Neural progenitor cell (in vitro differentiated cells): ENCODE data around the gene NCKAP5. TPM values are rescaled to one million over a fixed set of nuclear protein-coding genes. Genes with fewer than 3 reads are reported as not detected.

Experiments used
- DNase-seq: peaks from one replicate; pipeline ENCODE4 v3.0.0-alpha.2; 2016; ENCODE audit warnings: low spot score
- H2AFZ ChIP-seq: fragments of 200-600 bp; sonication (generic); replicated peaks from 2 replicates; pipeline ENCODE4 v1.6.1; 2016; ENCODE audit warnings: antibody characterized with exemption
- H3F3A ChIP-seq: fragments of 200-600 bp; sonication (generic); 2 replicates; pipeline ENCODE4 v1.6.1; 2016; ENCODE audit warnings: antibody characterized with exemption, low read depth
- H3K27ac ChIP-seq: fragments of 200-600 bp; sonication (generic); 2 replicates; pipeline ENCODE4 v1.5.1; 2016; ENCODE audit warnings: mild to moderate bottlenecking
- H3K27me3 ChIP-seq: fragments of 200-600 bp; sonication (generic); 2 replicates; pipeline ENCODE4 v1.6.1; 2016; ENCODE audit warnings: mild to moderate bottlenecking, moderate library complexity
- H3K36me3 ChIP-seq: fragments of 200-600 bp; sonication (generic); 2 replicates; pipeline ENCODE4 v1.5.1; 2016
- H3K4me1 ChIP-seq: fragments of 200-600 bp; sonication (generic); 2 replicates; pipeline ENCODE4 v1.6.1; 2016; ENCODE audit warnings: mixed run types
- H3K4me2 ChIP-seq: fragments of 200-600 bp; sonication (generic); 2 replicates; pipeline ENCODE4 v1.6.1; 2016
- H3K4me3 ChIP-seq: fragments of 200-600 bp; sonication (generic); 2 replicates; pipeline ENCODE4 v1.5.1; 2016
- H3K79me2 ChIP-seq: fragments of 200-600 bp; sonication (generic); 2 replicates; pipeline ENCODE4 v1.6.1; 2016; ENCODE audit warnings: low read depth
- H3K9ac ChIP-seq: fragments of 200-600 bp; sonication (generic); 2 replicates; pipeline ENCODE4 v1.6.1; 2016
- H3K9me3 ChIP-seq: fragments of 200-600 bp; sonication (generic); 2 replicates; pipeline ENCODE4 v1.5.1; 2016; ENCODE audit warnings: low read depth
- H4K20me1 ChIP-seq: fragments of 200-600 bp; sonication (generic); 2 replicates; pipeline ENCODE4 v1.6.1; 2016; ENCODE audit warnings: low read depth
- H3K27ac Mint-ChIP-seq: 3 replicates; pipeline ENCODE4 v1.8.0; 2021; ENCODE audit warnings: mixed read lengths
- H3K27me3 Mint-ChIP-seq: 2 replicates; pipeline ENCODE4 v1.8.0; 2022; ENCODE audit warnings: low read depth, mild to moderate bottlenecking, inconsistent platforms, moderate library complexity, mixed read lengths; ENCODE audit not compliant: insufficient read depth
- H3K36me3 Mint-ChIP-seq: 3 replicates; pipeline ENCODE4 v1.8.0; 2021; ENCODE audit warnings: mixed read lengths
- H3K4me1 Mint-ChIP-seq: 3 replicates; pipeline ENCODE4 v1.8.0; 2021; ENCODE audit warnings: mixed read lengths
- H3K4me3 Mint-ChIP-seq: 3 replicates; pipeline ENCODE4 v1.8.0; 2021; ENCODE audit warnings: mild to moderate bottlenecking, moderate library complexity, mixed read lengths
- H3K9me3 Mint-ChIP-seq: 3 replicates; pipeline ENCODE4 v1.8.0; 2020; ENCODE audit warnings: mixed read lengths
- EZH2 ChIP-seq: fragments of 200-600 bp; sonication (generic); IDR thresholded peaks from 2 replicates; pipeline ENCODE4 v1.6.1; 2017; ENCODE audit warnings: antibody characterized with exemption, mild to moderate bottlenecking, moderate library complexity
- EZH2phosphoT487 ChIP-seq: fragments of 200-600 bp; sonication (generic); IDR thresholded peaks from 2 replicates; pipeline ENCODE4 v1.6.1; 2017; ENCODE audit warnings: antibody characterized with exemption
- total RNA-seq: library from RNA; depleted of rRNA; stranded (reverse); fragments of >200 nt; gene quantifications from 2 replicates; pipeline ENCODE4 v1.2.3, GENCODE V29; 2015; ENCODE audit warnings: low replicate concordance
- TF ChIP-seq, protein P1 (sequence below): fragments of 200-600 bp; sonication (generic); IDR thresholded peaks from 2 replicates; pipeline ENCODE4 v1.5.1; 2017; ENCODE audit warnings: antibody characterized with exemption, mild to moderate bottlenecking

Gene NCKAP5
- total RNA-seq, 1 donor from 2014 or later = 0.47 TPM

DNA sequence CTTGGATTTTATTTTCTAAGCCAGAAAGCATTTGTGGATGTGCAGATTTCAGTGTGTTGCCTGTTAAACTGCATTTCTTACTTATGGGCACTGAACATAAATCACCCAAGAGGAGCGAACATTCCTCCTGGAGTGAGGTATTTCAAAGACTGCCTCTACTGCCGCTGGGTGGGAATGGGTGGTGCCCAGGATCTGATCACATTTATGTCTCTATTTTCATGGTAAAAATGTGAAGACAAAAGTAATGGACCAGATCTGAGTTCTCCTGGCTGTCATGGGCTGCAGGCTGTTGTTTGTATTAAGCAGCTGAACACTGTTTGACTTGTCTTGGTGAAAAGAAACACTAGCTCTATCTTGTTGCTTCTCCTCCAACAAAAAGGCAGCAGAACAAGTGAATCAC lies 251.7 kb downstream of the NCKAP5 start:
- no peak overlapping the region for H3K27ac ChIP-seq
- H3K4me1 Mint-ChIP-seq = peaks cover 9% of the 10 kb centered on the region
- H3K36me3 Mint-ChIP-seq = peaks cover 3% of the 10 kb centered on the region
- no peak overlapping the region for H2AFZ ChIP-seq
- H3K9ac ChIP-seq = no peak overlapping the region
- H3K79me2 ChIP-seq = no peaks in the 10 kb centered on the region
- H3K4me3 ChIP-seq = no peak overlapping the region
- no peaks in the 10 kb centered on the region for H4K20me1 ChIP-seq
- no peak for DNase-seq
- no peaks in the 10 kb centered on the region for H3F3A ChIP-seq
- no peaks in the 10 kb centered on the region for H3K27me3 ChIP-seq
- H3K4me2 ChIP-seq = no peak overlapping the region
- TF ChIP-seq EZH2 = no peak
- TF ChIP-seq, protein P1, sequence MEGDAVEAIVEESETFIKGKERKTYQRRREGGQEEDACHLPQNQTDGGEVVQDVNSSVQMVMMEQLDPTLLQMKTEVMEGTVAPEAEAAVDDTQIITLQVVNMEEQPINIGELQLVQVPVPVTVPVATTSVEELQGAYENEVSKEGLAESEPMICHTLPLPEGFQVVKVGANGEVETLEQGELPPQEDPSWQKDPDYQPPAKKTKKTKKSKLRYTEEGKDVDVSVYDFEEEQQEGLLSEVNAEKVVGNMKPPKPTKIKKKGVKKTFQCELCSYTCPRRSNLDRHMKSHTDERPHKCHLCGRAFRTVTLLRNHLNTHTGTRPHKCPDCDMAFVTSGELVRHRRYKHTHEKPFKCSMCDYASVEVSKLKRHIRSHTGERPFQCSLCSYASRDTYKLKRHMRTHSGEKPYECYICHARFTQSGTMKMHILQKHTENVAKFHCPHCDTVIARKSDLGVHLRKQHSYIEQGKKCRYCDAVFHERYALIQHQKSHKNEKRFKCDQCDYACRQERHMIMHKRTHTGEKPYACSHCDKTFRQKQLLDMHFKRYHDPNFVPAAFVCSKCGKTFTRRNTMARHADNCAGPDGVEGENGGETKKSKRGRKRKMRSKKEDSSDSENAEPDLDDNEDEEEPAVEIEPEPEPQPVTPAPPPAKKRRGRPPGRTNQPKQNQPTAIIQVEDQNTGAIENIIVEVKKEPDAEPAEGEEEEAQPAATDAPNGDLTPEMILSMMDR = no peak
- TF ChIP-seq EZH2phosphoT487 = no peak
- no peak overlapping the region for H3K4me3 Mint-ChIP-seq
- peaks cover 3% of the 10 kb centered on the region for H3K9me3 Mint-ChIP-seq
- H3K27ac Mint-ChIP-seq = no peak overlapping the region
- no peaks in the 10 kb centered on the region for H3K4me1 ChIP-seq
- H3K36me3 ChIP-seq = no peaks in the 10 kb centered on the region
- H3K9me3 ChIP-seq = no peaks in the 10 kb centered on the region
- H3K27me3 Mint-ChIP-seq = no peaks in the 10 kb centered on the region

DNA sequence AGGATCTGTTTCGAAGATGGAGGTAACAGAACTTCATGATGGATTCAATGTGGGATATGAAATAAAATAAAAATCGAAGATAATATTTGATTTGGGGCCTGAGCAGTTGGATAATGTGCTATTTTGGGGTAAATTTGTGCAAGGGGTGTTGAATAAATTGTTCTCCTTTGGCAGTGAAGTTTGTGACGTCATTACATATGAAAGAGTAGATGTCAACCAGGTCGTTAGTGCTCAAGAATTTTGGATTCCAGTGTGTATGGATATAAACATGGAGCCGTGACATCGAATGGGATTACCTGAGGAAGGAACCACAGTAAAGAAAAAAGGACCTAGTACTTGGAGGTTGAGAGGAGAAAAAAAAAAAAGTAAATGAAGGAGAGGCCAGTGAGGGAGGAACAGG lies 253.0 kb downstream of the NCKAP5 start:
- TF ChIP-seq, protein P1 = no peak
- no peak for TF ChIP-seq EZH2
- no peak for TF ChIP-seq EZH2phosphoT487
- Mint-ChIP-seq H3K27ac (no peak overlapping the region), H3K36me3 (peaks cover 3% of the 10 kb centered on the region), H3K4me3 (no peak overlapping the region), H3K4me1 (peaks cover 9% of the 10 kb centered on the region), H3K9me3 (peaks cover 3% of the 10 kb centered on the region), H3K27me3 (no peaks in the 10 kb centered on the region)
- H3K36me3 ChIP-seq = no peaks in the 10 kb centered on the region
- no peaks in the 10 kb centered on the region for H3K9me3 ChIP-seq
- H3F3A ChIP-seq = no peaks in the 10 kb centered on the region
- no peak overlapping the region for H3K27ac ChIP-seq
- no peak for DNase-seq
- no peak overlapping the region for H2AFZ ChIP-seq
- H3K27me3 ChIP-seq = no peaks in the 10 kb centered on the region
- H3K79me2 ChIP-seq = no peaks in the 10 kb centered on the region
- H4K20me1 ChIP-seq = no peaks in the 10 kb centered on the region
- no peak overlapping the region for H3K4me2 ChIP-seq
- H3K4me1 ChIP-seq = no peaks in the 10 kb centered on the region
- H3K4me3 ChIP-seq = no peak overlapping the region
- H3K9ac ChIP-seq = no peak overlapping the region

DNA sequence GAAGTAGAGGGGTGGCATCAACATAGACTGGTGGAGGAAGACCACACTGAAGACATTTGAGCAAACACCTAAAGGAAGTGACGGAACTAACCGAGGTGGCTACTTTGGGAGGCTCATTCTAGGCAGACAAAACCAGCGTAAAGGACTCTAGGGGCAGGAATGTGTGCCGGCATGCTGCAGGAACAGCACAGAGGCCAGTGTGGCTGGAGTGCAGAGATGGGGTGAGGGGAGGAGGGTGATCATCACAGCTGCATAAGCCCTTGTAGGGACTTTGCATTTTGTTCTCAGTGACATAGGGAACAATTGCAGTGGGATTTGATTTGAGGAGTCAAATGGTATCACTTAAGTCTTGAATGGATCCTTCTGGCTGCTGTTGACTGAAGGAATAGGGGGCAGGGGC lies 253.5 kb downstream of the NCKAP5 start:
- TF ChIP-seq EZH2phosphoT487 = no peak
- TF ChIP-seq, protein P1 = peak; percentile 16
- Mint-ChIP-seq H3K27me3 (no peaks in the 10 kb centered on the region), H3K27ac (no peak overlapping the region), H3K4me3 (no peak overlapping the region), H3K36me3 (peaks cover 3% of the 10 kb centered on the region), H3K4me1 (peaks cover 9% of the 10 kb centered on the region), H3K9me3 (peaks cover 3% of the 10 kb centered on the region)
- Histone ChIP-seq H3K4me3 (no peak overlapping the region), H4K20me1 (no peaks in the 10 kb centered on the region), H3K4me1 (no peaks in the 10 kb centered on the region), H3K79me2 (no peaks in the 10 kb centered on the region), H3K27me3 (no peaks in the 10 kb centered on the region), H3K9me3 (no peaks in the 10 kb centered on the region), H2AFZ (no peak overlapping the region), H3K4me2 (no peak overlapping the region), H3K9ac (no peak overlapping the region), H3K36me3 (no peaks in the 10 kb centered on the region), H3K27ac (no peak overlapping the region), H3F3A (no peaks in the 10 kb centered on the region)
- DNase-seq = peak; percentile 15
